Breast epithelium (tissue), 4 donors: ENCODE measurements around the gene C18orf54. TPM values are rescaled to one million over a fixed set of nuclear protein-coding genes. Genes with fewer than 3 reads are reported as not detected.

Source experiments
- DNase-seq, 2 donors: peaks; one replicate each; pipeline ENCODE4 v3.0.0-alpha.2; 2019; ENCODE audit warnings: low spot score in 2 of 2
- H3K27ac ChIP-seq, 2 donors: fragments of 200-600 bp; sonication (generic) in 1 of 2; one replicate each; pipeline ENCODE4 v1.5.1; 2016 to 2019; ENCODE audit warnings: mild to moderate bottlenecking in 1 of 2
- H3K27me3 ChIP-seq, 2 donors: fragments of 200-600 bp; sonication (generic) in 1 of 2; one replicate each; pipeline versions ENCODE4 v1.5.1 to v1.6.0; 2017 to 2019; ENCODE audit warnings: control low read depth in 1 of 2, mild to moderate bottlenecking in 1 of 2
- H3K36me3 ChIP-seq: fragments of 200-600 bp; one replicate; pipeline ENCODE4 v1.5.1; 2019
- H3K4me1 ChIP-seq, 2 donors: fragments of 200-600 bp; sonication (generic); one replicate each; pipeline ENCODE4 v1.5.1; 2016 to 2019; ENCODE audit warnings: control low read depth in 1 of 2
- H3K4me3 ChIP-seq, 3 donors: fragments of 200-600 bp; sonication (generic); 1 replicate in 2 of 3; 2 replicates in 1 of 3; pipeline ENCODE4 v1.5.1; 2016 to 2019; ENCODE audit warnings: mild to moderate bottlenecking in 3 of 3, moderate library complexity in 2 of 3
- H3K9me3 ChIP-seq, 2 donors: fragments of 200-600 bp; sonication (generic) in 1 of 2; one replicate each; pipeline ENCODE4 v1.5.1; 2016 to 2019; ENCODE audit warnings: control low read depth in 1 of 2
- CTCF ChIP-seq, 3 donors: fragments of 450-650 bp; IDR thresholded peaks; one replicate each; pipeline ENCODE4 v1.5.1; 2016 to 2017; ENCODE audit warnings: antibody characterized with exemption in 3 of 3, mild to moderate bottlenecking in 3 of 3, moderate library complexity in 3 of 3
- POLR2A ChIP-seq: fragments of 450-650 bp; IDR thresholded peaks from one replicate; pipeline ENCODE4 v1.6.1; 2016; ENCODE audit warnings: antibody characterized with exemption, mild to moderate bottlenecking, moderate library complexity
- POLR2AphosphoS5 ChIP-seq, 3 donors: sonication (generic); formaldehyde crosslinking; IDR thresholded peaks; one replicate each; pipeline ENCODE4 v1.6.1; 2017; ENCODE audit warnings: antibody characterized with exemption in 3 of 3
- intact Hi-C: fragments of 100-400 bp; cut with DNase I; formaldehyde crosslinking; loops from one replicate; pipeline ENCODE4 v1.15.1; 2023; ENCODE audit warnings: low total_unique reads
- total RNA-seq, 3 donors: library from RNA; depleted of rRNA; stranded (reverse); fragments of >200 nt; gene quantifications; one replicate each; pipeline ENCODE4 v1.1.0, GENCODE V29; 2016

C18orf54 gene
- total RNA-seq, 3 donors from 2014 or later, result 1.3 to 2.3 (median 2.1) TPM

GRCh38 chr18:54351186-54351585 lies 6.5 kb upstream of the C18orf54 start:
- TF ChIP-seq POLR2AphosphoS5 (IDR thresholded peaks at IDR 0.05) (no peak), CTCF (IDR thresholded peaks at IDR 0.05) (no peak), POLR2A (no peak)
- H3K4me1 ChIP-seq, result no peaks in the 10 kb centered on the region
- no peak overlapping the region for H3K27ac ChIP-seq
- H3K4me3 ChIP-seq, result no peak overlapping the region
- H3K9me3 ChIP-seq, result no peaks in the 10 kb centered on the region
- intact Hi-C loops, result no loop called here
- no peak for DNase-seq
- H3K27me3 ChIP-seq, result no peaks in the 10 kb centered on the region
- H3K36me3 ChIP-seq, result no peaks in the 10 kb centered on the region

- no peaks in the 10 kb centered on the region for H3K36me3 ChIP-seq
- no peaks in the 10 kb centered on the region for H3K4me1 ChIP-seq
- intact Hi-C loops, result no loop called here
- peak overlapping the region; percentile 63 to 89 (median 67) for H3K4me3 ChIP-seq
- no peaks in the 10 kb centered on the region for H3K27me3 ChIP-seq
- no peak for TF ChIP-seq CTCF (IDR thresholded peaks at IDR 0.05)
- TF ChIP-seq POLR2AphosphoS5 (IDR thresholded peaks at IDR 0.05), result no peak
- TF ChIP-seq POLR2A, result no peak
- peak overlapping the region; percentile 54 to 74 for H3K27ac ChIP-seq
- no peak for DNase-seq
- no peaks in the 10 kb centered on the region for H3K9me3 ChIP-seq
These were observed 535 bp upstream of the C18orf54 start for GRCh38 chr18:54357082-54357659.

GRCh38 chr18:54358495-54359040 lies 862 bp downstream of the C18orf54 start:
- intact Hi-C loops, result no loop called here
- H3K27me3 ChIP-seq, result no peaks in the 10 kb centered on the region
- peak overlapping the region in 1 of 2 donors; percentile 74 for H3K27ac ChIP-seq
- peak in 1 of 2 donors; percentile 51 for DNase-seq
- H3K4me3 ChIP-seq, result peak overlapping the region; percentile 63 to 89 (median 67)
- TF ChIP-seq POLR2A (no peak), POLR2AphosphoS5 (IDR thresholded peaks at IDR 0.05) (no peak), CTCF (IDR thresholded peaks at IDR 0.05) (no peak)
- no peaks in the 10 kb centered on the region for H3K36me3 ChIP-seq
- no peaks in the 10 kb centered on the region for H3K4me1 ChIP-seq
- no peaks in the 10 kb centered on the region for H3K9me3 ChIP-seq

- no peak for TF ChIP-seq CTCF (IDR thresholded peaks at IDR 0.05)
- TF ChIP-seq POLR2A, result no peak
- TF ChIP-seq POLR2AphosphoS5 (IDR thresholded peaks at IDR 0.05), result no peak
- no peak for DNase-seq
- Histone ChIP-seq H3K36me3 (no peaks in the 10 kb centered on the region), H3K4me3 (peak overlapping the region in 1 of 3 donors; percentile 89), H3K27me3 (no peaks in the 10 kb centered on the region), H3K9me3 (no peaks in the 10 kb centered on the region), H3K27ac (no peak overlapping the region), H3K4me1 (no peaks in the 10 kb centered on the region)
- intact Hi-C loops, result no loop called here
These were observed 1.5 kb downstream of the C18orf54 start for GRCh38 chr18:54359233-54359632.

GRCh38 chr18:54360406-54360805 lies 2.7 kb downstream of the C18orf54 start:
- no peak for DNase-seq
- no peak overlapping the region for H3K4me3 ChIP-seq
- H3K4me1 ChIP-seq, result no peaks in the 10 kb centered on the region
- TF ChIP-seq CTCF (IDR thresholded peaks at IDR 0.05) (no peak), POLR2A (no peak), POLR2AphosphoS5 (IDR thresholded peaks at IDR 0.05) (no peak)
- H3K36me3 ChIP-seq, result no peaks in the 10 kb centered on the region
- no peaks in the 10 kb centered on the region for H3K27me3 ChIP-seq
- H3K9me3 ChIP-seq, result no peaks in the 10 kb centered on the region
- H3K27ac ChIP-seq, result no peak overlapping the region
- intact Hi-C loops, result no loop called here
